ENCODE results near the gene MSANTD3. TPM values are rescaled to one million over a fixed set of nuclear protein-coding genes. Genes with fewer than 3 reads are reported as not detected.

The MSANTD3 gene
- total and polyA plus RNA-seq, 9 of the 15 experiments (the other 6 are each of a cell fraction or from before 2014, with no cell fraction given): 9.4 to 28.7 (median 22.3) TPM

- H3K9me3 ChIP-seq (replicated peaks; ENCODE audit: control insufficient read depth, insufficient read depth, low read depth, low read length): no peaks in the 10 kb centered on the region
- H3K4me3 ChIP-seq: no peak overlapping the region
- no TSS peak for BruUV-seq (replicated peaks)
- POLR2A ChIA-PET: no interaction called here
- no peak for FAIRE-seq
- no peak overlapping the region for H3K4me2 ChIP-seq (ENCODE audit: insufficient read depth, low read length)
- no peak overlapping the region for H3K27ac ChIP-seq (ENCODE audit: extremely low read depth, low read depth, low read length)
- intact Hi-C loops (cut with micrococcal nuclease) (no loop called here), in situ Hi-C loops (cut with MboI) (no loop called here)
- H3K9me1 ChIP-seq (ENCODE audit: control insufficient read depth, insufficient read depth, low read length): no peaks in the 10 kb centered on the region
- H2AFZ ChIP-seq (ENCODE audit: low read depth, low read length): no peak overlapping the region
- no peaks in the 10 kb centered on the region for H3K4me1 ChIP-seq (replicated peaks in 1 of 2; ENCODE audit: control insufficient read depth in 2 of 2, insufficient read depth in 2 of 2, low read length in 2 of 2)
- H3K9ac ChIP-seq (ENCODE audit: insufficient read depth in 1 of 2, low read depth in 2 of 2, low read length in 2 of 2): no peak overlapping the region
- ATAC-seq: no peak
- no peak for DNase-seq (ENCODE audit: extremely low read depth in 1 of 4, low spot score in 3 of 4)
- peaks cover 9 to 15% of the 10 kb centered on the region in 2 experiments; a peak in 4 of 5 replicates for H3K27me3 ChIP-seq (ENCODE audit: control insufficient read depth in 2 of 2, insufficient read depth in 2 of 2, low read length in 2 of 2)
- no peaks in the 10 kb centered on the region; the same call in 1 of the 2 replicates for H4K20me1 ChIP-seq (replicated peaks; ENCODE audit: control insufficient read depth, insufficient read depth, low read length)
- no peaks in the 10 kb centered on the region for H3K36me3 ChIP-seq (ENCODE audit: control insufficient read depth, insufficient read depth, low read length)
- 7% methylated on average over 1 of the region's 1 CpG for WGBS (ENCODE audit: insufficient coverage, low coverage, missing lambda C conversion rate)
- CTCF ChIA-PET (ENCODE audit: low intra/inter-chr PET ratio): no interaction called here
- H3K79me2 ChIP-seq (ENCODE audit: control insufficient read depth, insufficient read depth, low read length): no peaks in the 10 kb centered on the region
- TF ChIP-seq ZNF124 (CRISPR knock-in tag; IDR thresholded peaks at IDR 0.05): no peak
- TF ChIP-seq E2F1 (CRISPR knock-in tag; IDR thresholded peaks at IDR 0.05): no peak
- no peak for TF ChIP-seq MCM5 (IDR thresholded peaks at IDR 0.05; ENCODE audit: low read depth)
- TF ChIP-seq ZNF23 (CRISPR knock-in tag; IDR thresholded peaks at IDR 0.05): no peak
- no peak for TF ChIP-seq ZNF699 (CRISPR knock-in tag; IDR thresholded peaks at IDR 0.05; ENCODE audit: insufficient replicate concordance)
- TF ChIP-seq SMAD3 (CRISPR knock-in tag; conservative IDR thresholded peaks at IDR 0.05): no peak
- no peak for TF ChIP-seq BCL6 (CRISPR knock-in tag; IDR thresholded peaks at IDR 0.05)
- no peak for TF ChIP-seq REST (IDR thresholded peaks at IDR 0.05; ENCODE audit: borderline replicate concordance)
- no peak for TF ChIP-seq REST (CRISPR knock-in tag; IDR thresholded peaks at IDR 0.05; ENCODE audit: low read depth)
- no peak for TF ChIP-seq NFE2L1 (tag; IDR thresholded peaks at IDR 0.05; ENCODE audit: borderline replicate concordance, low read depth)
- TF ChIP-seq KLF13 (tag; IDR thresholded peaks at IDR 0.05; ENCODE audit: borderline replicate concordance, low read depth): no peak
Measured at GRCh38 chr9:100465761-100466160, 38.8 kb downstream of the MSANTD3 start.

Measured in K562 (cell line).